Stimulated activated CD4-positive, alpha-beta T cell treated with anti-CD3 and anti-CD28 coated beads, TNF-alpha, amount 100 ng/mL, for 1 hour (primary cell): ENCODE data around the gene ATF5.
A peak's percentile ranks its signal among the peaks of the same experiment; 100 is the strongest.
"Not testable (repeated sequence)": the region's sequence is repeated elsewhere in the genome, so short reads cannot be mapped to it uniquely, and the experiment has no call there.

ENCODE experiments used
- DNase-seq, 3 donors: peaks; one replicate each; pipeline ENCODE4 v3.0.0-alpha.2; 2020; ENCODE audit warnings: low read depth in 3 of 3, low spot score in 1 of 3

Gene ATF5

GRCh38 chr19:49921871-49922795 is 6.9 kb upstream of the ATF5 start:
- DNase-seq = no peak

- no peak for DNase-seq
Observed at GRCh38 chr19:49923055-49924003, 5.7 kb upstream of the ATF5 start.

- DNase-seq = no peak
Observed at GRCh38 chr19:49924004-49924880, 4.8 kb upstream of the ATF5 start.

GRCh38 chr19:49924881-49925210 is 4.2 kb upstream of the ATF5 start:
- not testable (repeated sequence) for DNase-seq

- DNase-seq = no peak
Observed at GRCh38 chr19:49925486-49925885, 3.5 kb upstream of the ATF5 start.

- DNase-seq = no peak
Observed at GRCh38 chr19:49926515-49926914, 2.5 kb upstream of the ATF5 start.

GRCh38 chr19:49927526-49928264 is 1.3 kb upstream of the ATF5 start:
- no peak for DNase-seq

GRCh38 chr19:49929611-49930482 is 842 bp downstream of the ATF5 start:
- peak; percentile 74 to 88 (median 82) for DNase-seq

GRCh38 chr19:49930483-49931011 is 1.5 kb downstream of the ATF5 start:
- DNase-seq = no peak

- DNase-seq = no peak
Observed at GRCh38 chr19:49931293-49932040, 2.5 kb downstream of the ATF5 start.

- DNase-seq = no peak
Observed at GRCh38 chr19:49932041-49932451, 3.0 kb downstream of the ATF5 start.

- DNase-seq = no peak
Observed at GRCh38 chr19:49932731-49933131, 3.7 kb downstream of the ATF5 start.

- no peak for DNase-seq
Observed at GRCh38 chr19:49933643-49934042, 4.6 kb downstream of the ATF5 start.

GRCh38 chr19:49936549-49936948 is 7.5 kb downstream of the ATF5 start:
- no peak for DNase-seq

GRCh38 chr19:49937750-49938381 is 8.9 kb downstream of the ATF5 start:
- DNase-seq = peak; percentile 38 to 77 (median 59)

- DNase-seq = no peak
Observed at GRCh38 chr19:49938662-49939061, 9.7 kb downstream of the ATF5 start.

GRCh38 chr19:49939721-49940481 is 10.9 kb downstream of the ATF5 start:
- no peak for DNase-seq
